Activated T-cell treated with anti-CD3 and anti-CD28 coated beads, Interleukin-2, amount 50 U/mL, for 72 hours (primary cell): ENCODE results near the gene IDH3A. TPM values are rescaled to one million over a fixed set of nuclear protein-coding genes. Genes with fewer than 3 reads are reported as not detected.

Source experiments
- ATAC-seq, 2 donors: fragments of 150-1000 bp; cut with Tn5 transposase; replicated peaks in 1 of 2; 2 replicates each; pipeline ENCODE4 v1.10.0; 2021; ENCODE audit warnings: moderate library complexity in 2 of 2, mild to moderate bottlenecking in 1 of 2
- DNase-seq, 2 donors: peaks; one replicate each; pipeline ENCODE4 v3.0.0; 2021 to 2022; ENCODE audit warnings: mixed read lengths in 1 of 2
- H3K27ac Mint-ChIP-seq: one replicate; pipeline ENCODE4 v1.8.0; 2022; ENCODE audit warnings: mild to moderate bottlenecking, moderate library complexity, mixed read lengths
- H3K27me3 Mint-ChIP-seq: one replicate; pipeline ENCODE4 v1.8.0; 2022; ENCODE audit warnings: low read depth, mixed read lengths
- H3K36me3 Mint-ChIP-seq, 2 donors: one replicate each; pipeline ENCODE4 v1.8.0; 2022; ENCODE audit warnings: mixed read lengths in 2 of 2, mild to moderate bottlenecking in 1 of 2; ENCODE audit not compliant: insufficient read depth in 2 of 2
- H3K4me1 Mint-ChIP-seq: one replicate; pipeline ENCODE4 v1.8.0; 2022; ENCODE audit warnings: low read depth, mixed read lengths
- H3K4me3 Mint-ChIP-seq, 2 donors: one replicate each; pipeline ENCODE4 v1.8.0; 2022; ENCODE audit warnings: mild to moderate bottlenecking in 2 of 2, mixed read lengths in 2 of 2, moderate library complexity in 2 of 2
- H3K9me3 Mint-ChIP-seq, 2 donors: one replicate each; pipeline ENCODE4 v1.8.0; 2022; ENCODE audit warnings: mixed read lengths in 2 of 2
- total RNA-seq, 2 donors: library from RNA; stranded (reverse); gene quantifications; one replicate each; pipeline ENCODE4 v1.2.3, GENCODE V29; 2022

Gene IDH3A
- total RNA-seq, 2 donors from 2014 or later = 83.6 to 92.7 TPM

DNA sequence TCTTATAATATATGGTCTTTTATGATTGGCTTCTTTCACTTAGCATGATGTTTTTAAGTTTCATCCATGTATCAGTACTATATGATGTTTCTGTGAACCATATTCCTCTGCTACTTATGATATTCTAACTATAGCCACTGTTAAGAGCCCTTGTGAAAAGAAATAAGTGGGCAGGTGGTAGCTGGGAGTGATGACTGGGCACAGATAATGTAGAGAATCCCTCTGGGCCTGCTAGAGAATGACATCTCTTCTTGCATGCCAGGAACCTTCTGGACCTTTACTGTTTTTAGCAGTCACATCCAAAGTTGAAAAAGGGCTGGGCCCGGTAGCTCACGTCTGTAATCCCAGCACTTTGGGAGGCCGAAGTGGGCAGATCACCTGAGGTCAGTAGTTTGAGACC is 10.2 kb downstream of the IDH3A start:
- peaks cover 5 to 14% of the 10 kb centered on the region in 2 donors for H3K36me3 Mint-ChIP-seq
- H3K9me3 Mint-ChIP-seq = no peaks in the 10 kb centered on the region
- no peak overlapping the region for H3K4me3 Mint-ChIP-seq
- H3K4me1 Mint-ChIP-seq = no peaks in the 10 kb centered on the region
- no peaks in the 10 kb centered on the region for H3K27me3 Mint-ChIP-seq
- no peak for ATAC-seq
- DNase-seq = no peak
- no peak overlapping the region for H3K27ac Mint-ChIP-seq

DNA sequence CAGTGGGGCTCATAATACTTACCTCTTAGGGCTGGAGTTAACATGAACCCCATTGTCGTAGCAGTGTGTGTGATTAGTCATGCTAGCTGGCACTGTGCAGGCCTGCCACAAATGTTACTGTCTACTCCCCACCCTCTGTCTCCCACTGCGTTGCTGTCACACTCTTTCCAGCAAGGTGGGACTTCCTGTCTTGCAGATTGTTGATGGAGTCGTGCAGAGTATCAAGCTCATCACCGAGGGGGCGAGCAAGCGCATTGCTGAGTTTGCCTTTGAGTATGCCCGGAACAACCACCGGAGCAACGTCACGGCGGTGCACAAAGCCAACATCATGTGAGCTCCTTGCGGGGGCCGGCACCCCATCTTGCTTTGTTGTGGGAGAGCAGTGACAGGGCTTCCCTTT is 12.9 kb downstream of the IDH3A start:
- Mint-ChIP-seq H3K4me1 (peaks cover under 1% of the 10 kb centered on the region), H3K27ac (peak overlapping the region; percentile 10), H3K4me3 (peak overlapping the region in 1 of 2 donors; percentile 25), H3K9me3 (no peaks in the 10 kb centered on the region), H3K36me3 (peaks cover 9 to 22% of the 10 kb centered on the region in 2 donors), H3K27me3 (no peaks in the 10 kb centered on the region)
- ATAC-seq (peak; percentile 85 to 96), DNase-seq (peak; percentile 22 to 50)

DNA sequence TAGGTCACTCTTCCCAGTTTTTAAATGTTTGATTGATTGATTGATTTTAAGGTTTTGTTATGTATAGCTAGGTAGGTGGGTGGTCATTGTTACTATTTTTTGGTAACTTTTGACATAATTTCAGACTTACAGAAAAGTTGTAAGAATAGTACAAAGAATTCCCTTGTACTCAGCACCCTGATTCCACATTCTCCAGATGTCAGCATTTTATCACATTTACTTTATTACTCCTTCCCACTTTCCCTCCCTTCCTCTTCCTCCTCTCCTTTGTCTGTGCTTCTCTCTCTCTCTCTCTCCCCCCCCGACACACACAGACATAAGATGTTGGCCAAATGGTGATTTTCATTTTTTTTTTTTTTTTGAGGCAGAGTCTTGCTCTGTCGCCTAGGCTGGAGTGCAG is 14.8 kb downstream of the IDH3A start:
- DNase-seq (no peak), ATAC-seq (no peak)
- no peaks in the 10 kb centered on the region for H3K9me3 Mint-ChIP-seq
- H3K4me1 Mint-ChIP-seq = peaks cover 11% of the 10 kb centered on the region
- H3K27me3 Mint-ChIP-seq = no peaks in the 10 kb centered on the region
- no peak overlapping the region for H3K27ac Mint-ChIP-seq
- peaks cover 9 to 27% of the 10 kb centered on the region in 2 donors for H3K36me3 Mint-ChIP-seq
- no peak overlapping the region for H3K4me3 Mint-ChIP-seq

DNA sequence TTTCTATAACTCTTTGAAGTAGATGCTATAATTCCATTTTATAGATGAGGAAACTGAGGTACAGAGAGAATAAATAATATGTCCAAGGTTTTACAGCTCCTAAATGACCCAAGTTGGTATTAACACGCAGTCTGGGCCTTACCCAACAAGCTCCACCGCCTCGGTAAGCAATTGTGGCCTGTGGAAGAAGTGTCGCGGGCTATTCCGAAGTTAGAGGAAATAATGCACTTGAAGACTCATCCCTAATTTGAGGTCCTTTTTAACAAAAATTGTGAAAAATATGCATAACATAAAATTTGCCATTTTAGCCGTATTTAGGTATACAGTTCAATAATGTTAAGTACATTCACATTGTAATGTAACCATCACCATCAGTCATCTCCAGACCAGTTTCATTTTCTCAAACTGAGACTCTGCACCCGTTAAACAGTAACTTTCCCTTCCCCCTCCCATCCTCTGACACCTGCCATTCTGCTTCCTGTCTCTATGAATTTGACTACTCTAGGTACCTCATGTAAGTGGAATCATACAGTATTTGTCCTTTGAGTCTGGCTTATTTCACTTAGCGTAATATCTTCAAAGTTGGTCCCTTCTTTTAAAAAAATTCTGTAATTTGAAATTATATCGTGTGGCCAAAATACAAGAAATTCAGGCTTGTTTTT is 18.2 kb downstream of the IDH3A start:
- peak overlapping the region; percentile 63 to 64 for H3K4me3 Mint-ChIP-seq

DNA sequence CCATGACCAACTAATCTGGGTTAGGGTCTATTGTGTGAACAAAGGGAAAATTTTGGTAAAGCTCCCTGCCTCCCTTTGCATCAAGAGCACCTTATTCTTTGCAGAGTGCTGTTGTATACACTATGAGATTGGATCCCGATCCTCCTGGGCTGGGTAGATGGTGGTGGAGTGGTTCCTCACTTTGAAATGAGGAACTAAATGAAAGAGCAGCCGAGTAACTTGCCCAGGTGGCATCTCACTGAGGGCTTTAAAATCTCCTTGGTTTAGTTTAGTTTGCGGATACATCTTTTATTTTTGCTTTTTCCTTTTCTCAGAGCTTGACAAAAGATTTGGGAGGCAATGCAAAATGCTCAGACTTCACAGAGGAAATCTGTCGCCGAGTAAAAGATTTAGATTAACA is 19.4 kb downstream of the IDH3A start:
- Mint-ChIP-seq H3K36me3 (peaks cover 6 to 45% of the 10 kb centered on the region in 2 donors), H3K4me1 (peaks cover 19% of the 10 kb centered on the region)

More for the DNA sequence above, 18.2 kb downstream of the IDH3A start:
- Mint-ChIP-seq H3K4me1 (peaks cover 16% of the 10 kb centered on the region), H3K36me3 (peaks cover 6 to 45% of the 10 kb centered on the region in 2 donors), H3K27ac (peak overlapping the region; percentile 96), H3K27me3 (no peaks in the 10 kb centered on the region), H3K9me3 (no peaks in the 10 kb centered on the region)
- DNase-seq (peak; percentile 44 to 62), ATAC-seq (peak; percentile 100)

DNA sequence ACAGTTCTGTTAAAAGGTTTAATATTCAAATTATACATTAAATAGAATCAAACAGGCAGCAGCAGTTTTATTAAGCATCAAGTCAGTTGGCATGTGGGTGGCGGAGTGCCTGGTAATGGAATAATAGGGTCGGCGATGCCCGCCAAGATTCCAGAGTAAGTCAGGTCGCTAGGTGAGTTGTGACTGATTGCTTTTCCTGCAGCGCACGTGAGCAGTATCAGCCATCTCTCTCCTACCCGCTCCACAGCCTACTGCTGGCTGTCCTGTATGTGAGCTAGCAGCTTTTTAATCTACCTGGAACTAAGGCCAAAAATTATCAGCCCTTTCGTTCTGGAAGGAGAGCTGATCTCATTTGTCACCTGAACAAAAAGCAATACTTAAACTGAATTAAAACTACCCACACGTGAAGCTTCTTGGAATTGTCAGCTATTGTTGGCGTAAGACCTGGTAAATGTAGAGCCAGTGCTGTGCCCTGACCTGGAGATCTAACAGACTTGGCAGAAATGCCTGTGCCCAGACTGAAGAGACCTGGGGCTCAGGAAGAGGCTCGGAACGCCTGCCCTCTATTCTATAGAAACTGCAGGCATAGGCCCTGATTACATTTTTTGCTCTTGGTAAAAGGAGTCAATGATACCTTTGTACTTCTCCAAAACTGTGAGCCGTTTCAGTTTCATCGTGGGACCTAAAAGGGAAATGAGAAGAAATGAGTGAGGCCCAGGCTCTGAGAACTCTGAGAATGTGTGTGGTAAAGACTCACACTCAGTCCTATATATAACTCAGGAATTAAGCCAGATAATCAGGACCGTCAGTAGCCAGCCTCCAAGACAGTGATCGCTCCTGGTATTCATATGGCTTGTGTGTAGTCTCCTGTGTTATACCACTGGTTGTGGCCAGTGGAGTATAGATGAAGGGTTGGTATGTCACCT is 21.9 kb downstream of the IDH3A start:
- H3K36me3 Mint-ChIP-seq = peaks cover 5 to 36% of the 10 kb centered on the region in 2 donors
- peaks cover 32% of the 10 kb centered on the region for H3K4me1 Mint-ChIP-seq

More for the DNA sequence above, 19.4 kb downstream of the IDH3A start:
- ATAC-seq = no peak
- Mint-ChIP-seq H3K9me3 (no peaks in the 10 kb centered on the region), H3K27ac (peak overlapping the region; percentile 46), H3K4me3 (no peak overlapping the region), H3K27me3 (no peaks in the 10 kb centered on the region)
- DNase-seq = no peak

DNA sequence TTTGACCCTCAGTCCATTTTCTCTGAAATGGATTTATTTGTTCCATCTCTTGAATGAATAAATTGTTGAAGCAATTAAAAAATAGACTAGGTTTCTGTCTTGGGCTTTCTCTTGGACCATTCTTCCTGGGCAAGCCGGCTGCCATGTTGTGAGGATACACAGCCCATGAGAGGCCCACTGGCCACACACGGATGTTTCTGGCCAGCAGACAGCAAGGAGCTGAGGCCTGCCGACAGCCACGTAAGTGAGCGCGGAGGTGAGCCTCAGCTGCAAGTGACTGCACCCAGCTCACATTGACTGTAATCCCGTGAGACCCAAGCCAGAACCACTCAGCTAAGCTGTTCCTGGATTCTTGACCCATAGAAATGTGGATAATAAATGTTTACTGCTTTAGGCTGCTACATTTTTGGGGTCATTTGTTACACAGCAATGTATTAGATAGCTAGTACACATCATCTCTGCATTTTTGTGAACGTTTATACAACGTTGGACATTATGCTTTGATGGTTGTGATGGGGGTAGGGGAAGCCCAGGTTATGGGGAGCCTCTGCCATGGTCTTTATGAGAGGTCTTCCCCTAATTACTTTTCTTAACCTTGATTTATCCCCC is 22.8 kb downstream of the IDH3A start:
- H3K27ac Mint-ChIP-seq = no peak overlapping the region
- no peak for ATAC-seq
- H3K36me3 Mint-ChIP-seq = peaks cover 2 to 33% of the 10 kb centered on the region in 2 donors
- no peak for DNase-seq
- peaks cover 32% of the 10 kb centered on the region for H3K4me1 Mint-ChIP-seq
- no peak overlapping the region for H3K4me3 Mint-ChIP-seq
- H3K27me3 Mint-ChIP-seq = no peaks in the 10 kb centered on the region
- H3K9me3 Mint-ChIP-seq = no peaks in the 10 kb centered on the region

More for the DNA sequence above, 21.9 kb downstream of the IDH3A start:
- no peaks in the 10 kb centered on the region for H3K27me3 Mint-ChIP-seq
- no peak overlapping the region for H3K4me3 Mint-ChIP-seq
- H3K27ac Mint-ChIP-seq = no peak overlapping the region
- ATAC-seq = no peak
- DNase-seq = no peak
- no peaks in the 10 kb centered on the region for H3K9me3 Mint-ChIP-seq

DNA sequence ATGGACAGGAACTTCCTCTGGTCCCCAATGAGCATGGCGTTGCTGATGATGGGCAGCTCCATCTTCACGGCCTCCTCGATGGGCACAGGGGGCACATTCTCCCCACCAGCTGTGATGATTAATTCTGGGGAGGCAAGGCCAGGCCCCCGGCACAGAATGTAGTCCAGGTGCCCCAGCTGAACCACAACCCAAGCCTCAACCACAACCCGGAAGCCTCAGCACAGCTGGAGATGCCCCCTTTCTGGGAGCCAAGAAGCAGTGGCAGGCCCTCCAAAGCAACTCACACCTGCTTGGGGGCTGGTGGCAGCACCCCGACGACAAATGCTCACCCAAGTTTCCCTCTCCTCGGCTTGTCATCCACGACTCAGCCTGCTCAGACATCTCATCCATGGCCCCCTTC is 25.2 kb downstream of the IDH3A start:
- ATAC-seq (peak; percentile 50 to 60), DNase-seq (peak; percentile 29 to 39)
- H3K27me3 Mint-ChIP-seq = no peaks in the 10 kb centered on the region
- peaks cover 2 to 20% of the 10 kb centered on the region in 2 donors for H3K36me3 Mint-ChIP-seq
- H3K9me3 Mint-ChIP-seq = no peaks in the 10 kb centered on the region
- H3K4me3 Mint-ChIP-seq = peak overlapping the region; percentile 17 to 31
- H3K27ac Mint-ChIP-seq = peak overlapping the region; percentile 6
- H3K4me1 Mint-ChIP-seq = peaks cover 22% of the 10 kb centered on the region

DNA sequence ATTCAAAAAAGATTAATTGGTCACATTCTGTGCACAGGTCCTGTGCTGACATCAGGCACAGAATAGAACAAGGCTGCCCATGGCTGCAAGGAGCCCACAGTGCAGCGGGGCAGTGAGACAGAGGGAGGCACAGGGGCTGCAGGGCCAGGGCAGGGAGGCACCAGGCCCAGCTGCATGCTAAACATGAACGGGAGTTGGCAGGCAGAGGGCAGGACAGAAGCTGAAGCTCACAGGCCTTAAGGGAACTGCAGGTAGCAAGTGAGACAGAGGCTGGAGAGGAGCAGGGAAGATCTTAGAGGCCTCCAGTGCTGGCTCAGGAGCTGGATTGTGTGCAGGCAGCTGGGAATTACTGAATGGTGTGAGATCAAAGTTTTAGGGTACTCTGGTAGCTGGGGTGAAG is 26.2 kb downstream of the IDH3A start:
- no peaks in the 10 kb centered on the region for H3K27me3 Mint-ChIP-seq
- H3K27ac Mint-ChIP-seq = no peak overlapping the region
- H3K4me3 Mint-ChIP-seq = no peak overlapping the region
- ATAC-seq = no peak
- no peaks in the 10 kb centered on the region for H3K9me3 Mint-ChIP-seq
- DNase-seq = no peak
- peaks cover 0 to 13% of the 10 kb centered on the region in 2 donors for H3K36me3 Mint-ChIP-seq
- peaks cover 22% of the 10 kb centered on the region for H3K4me1 Mint-ChIP-seq

DNA sequence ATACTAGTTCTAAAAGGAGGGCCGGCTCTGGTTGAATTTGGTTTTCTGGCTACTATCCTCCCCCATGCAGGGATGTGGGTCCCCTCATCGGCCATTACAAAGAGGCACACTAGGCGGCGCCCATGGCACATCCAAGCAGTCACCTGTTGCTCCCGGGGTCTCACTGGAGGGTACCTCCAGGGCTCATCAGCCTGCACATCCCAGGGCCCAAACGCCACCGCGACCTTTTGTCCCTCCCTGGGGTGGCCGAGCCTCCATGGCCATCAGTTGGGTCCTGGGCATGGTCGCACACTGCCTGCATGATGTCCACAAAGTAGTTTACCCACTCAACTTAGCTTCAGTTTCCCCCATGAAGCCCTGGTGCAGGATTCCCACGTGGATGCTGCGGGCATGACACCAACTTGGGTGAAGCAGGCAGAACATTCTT is 28.3 kb downstream of the IDH3A start:
- peak in 1 of 2 donors; percentile 41 for ATAC-seq

DNA sequence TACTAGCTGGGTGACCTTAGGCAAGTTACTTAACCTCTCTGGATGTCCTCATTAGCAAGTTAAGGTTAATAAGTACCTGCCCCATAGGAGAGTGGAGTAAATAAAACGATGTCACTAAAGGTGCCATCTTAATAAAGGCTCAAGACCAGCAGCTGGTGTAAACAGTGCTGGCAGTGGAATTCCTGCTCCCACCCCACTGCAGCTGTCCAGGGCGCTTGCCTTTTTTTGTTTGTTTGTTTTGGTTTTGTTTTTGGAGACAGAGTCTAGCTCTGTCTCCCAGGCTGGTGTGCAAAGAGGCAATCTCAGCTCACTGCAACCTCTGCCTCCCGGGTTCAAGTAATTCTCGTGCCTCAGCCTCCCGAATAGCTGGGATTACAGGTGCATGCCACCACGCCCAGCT is 28.9 kb downstream of the IDH3A start:
- Mint-ChIP-seq H3K27ac (no peak overlapping the region), H3K36me3 (peaks cover 0 to 4% of the 10 kb centered on the region in 2 donors), H3K4me3 (no peak overlapping the region), H3K27me3 (no peaks in the 10 kb centered on the region), H3K4me1 (peaks cover 17% of the 10 kb centered on the region), H3K9me3 (no peaks in the 10 kb centered on the region)
- no peak for DNase-seq
- no peak for ATAC-seq

More for the DNA sequence above, 28.3 kb downstream of the IDH3A start:
- Mint-ChIP-seq H3K4me1 (peaks cover 17% of the 10 kb centered on the region), H3K27ac (no peak overlapping the region), H3K27me3 (no peaks in the 10 kb centered on the region), H3K4me3 (no peak overlapping the region), H3K9me3 (no peaks in the 10 kb centered on the region), H3K36me3 (peaks cover 0 to 4% of the 10 kb centered on the region in 2 donors)
- peak; percentile 49 to 57 for DNase-seq

DNA sequence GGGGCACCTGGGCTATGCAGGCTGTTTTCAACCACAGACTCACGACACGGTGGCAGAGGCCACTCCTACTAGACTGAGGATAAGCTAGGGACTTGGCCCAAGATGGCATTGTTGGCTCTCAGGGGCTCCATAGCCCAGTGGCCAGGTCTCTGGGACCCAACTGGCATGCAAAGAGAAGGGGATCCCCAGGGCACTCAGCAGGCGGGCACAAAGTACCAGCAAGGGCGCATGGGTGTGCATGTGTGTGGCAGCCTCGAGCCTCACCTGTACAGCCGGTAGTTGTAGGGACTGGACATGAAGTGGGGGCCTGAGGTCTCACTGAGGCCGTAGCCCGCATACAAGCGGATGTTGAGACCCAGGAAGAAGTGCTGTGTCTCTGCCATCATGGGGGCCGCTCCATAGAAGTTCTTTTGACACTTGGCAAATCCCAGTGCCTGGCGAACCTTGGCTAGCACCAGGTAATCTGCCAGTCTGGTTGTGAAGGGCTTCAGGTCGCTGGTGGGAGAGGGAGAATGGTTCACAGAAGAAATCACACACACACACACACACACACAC is 30.2 kb downstream of the IDH3A start:
- H3K4me1 Mint-ChIP-seq = peaks cover 6% of the 10 kb centered on the region
- H3K9me3 Mint-ChIP-seq = no peaks in the 10 kb centered on the region
- H3K4me3 Mint-ChIP-seq = no peak overlapping the region
- no peak for DNase-seq
- H3K27ac Mint-ChIP-seq = no peak overlapping the region
- no peaks in the 10 kb centered on the region for H3K27me3 Mint-ChIP-seq
- peaks cover 0 to 2% of the 10 kb centered on the region in 2 donors for H3K36me3 Mint-ChIP-seq
- no peak for ATAC-seq
